GM10266 (cell line): Measurements from ENCODE around the gene KCNMA1.

Experiments used
- DNase-seq: peaks from one replicate; pipeline ENCODE4 v3.0.0; 2012; ENCODE audit errors: extremely low spot score
- TF ChIP-seq, protein P1 (sequence below): IDR thresholded peaks from 2 replicates; pipeline ENCODE4 v1.5.1; 2012; ENCODE audit warnings: mild to moderate bottlenecking, low read depth; ENCODE audit not compliant: control insufficient read depth, insufficient read depth; ENCODE audit errors: missing control alignments

The KCNMA1 gene

DNA sequence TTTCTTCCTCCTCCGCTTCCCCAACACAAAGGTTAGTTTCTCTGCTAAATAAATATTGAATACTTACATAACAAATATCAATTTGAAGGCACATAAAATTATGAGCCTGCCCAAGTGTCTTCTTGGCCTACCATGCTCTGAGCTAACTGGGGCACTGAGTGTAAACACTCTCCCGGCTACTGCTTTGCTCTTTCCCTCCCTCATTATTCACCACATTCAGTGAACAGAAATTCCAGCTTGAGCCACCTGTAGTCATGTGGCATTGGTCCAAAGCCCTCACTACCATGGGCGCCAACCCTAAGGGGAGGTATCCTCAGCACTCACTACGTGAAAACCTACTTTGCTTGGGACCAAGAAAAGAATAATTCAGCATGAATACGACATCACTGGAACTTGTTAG lies 409.0 kb downstream of the KCNMA1 start:
- no peak for DNase-seq
- TF ChIP-seq, protein P1, sequence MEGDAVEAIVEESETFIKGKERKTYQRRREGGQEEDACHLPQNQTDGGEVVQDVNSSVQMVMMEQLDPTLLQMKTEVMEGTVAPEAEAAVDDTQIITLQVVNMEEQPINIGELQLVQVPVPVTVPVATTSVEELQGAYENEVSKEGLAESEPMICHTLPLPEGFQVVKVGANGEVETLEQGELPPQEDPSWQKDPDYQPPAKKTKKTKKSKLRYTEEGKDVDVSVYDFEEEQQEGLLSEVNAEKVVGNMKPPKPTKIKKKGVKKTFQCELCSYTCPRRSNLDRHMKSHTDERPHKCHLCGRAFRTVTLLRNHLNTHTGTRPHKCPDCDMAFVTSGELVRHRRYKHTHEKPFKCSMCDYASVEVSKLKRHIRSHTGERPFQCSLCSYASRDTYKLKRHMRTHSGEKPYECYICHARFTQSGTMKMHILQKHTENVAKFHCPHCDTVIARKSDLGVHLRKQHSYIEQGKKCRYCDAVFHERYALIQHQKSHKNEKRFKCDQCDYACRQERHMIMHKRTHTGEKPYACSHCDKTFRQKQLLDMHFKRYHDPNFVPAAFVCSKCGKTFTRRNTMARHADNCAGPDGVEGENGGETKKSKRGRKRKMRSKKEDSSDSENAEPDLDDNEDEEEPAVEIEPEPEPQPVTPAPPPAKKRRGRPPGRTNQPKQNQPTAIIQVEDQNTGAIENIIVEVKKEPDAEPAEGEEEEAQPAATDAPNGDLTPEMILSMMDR, result no peak

DNA sequence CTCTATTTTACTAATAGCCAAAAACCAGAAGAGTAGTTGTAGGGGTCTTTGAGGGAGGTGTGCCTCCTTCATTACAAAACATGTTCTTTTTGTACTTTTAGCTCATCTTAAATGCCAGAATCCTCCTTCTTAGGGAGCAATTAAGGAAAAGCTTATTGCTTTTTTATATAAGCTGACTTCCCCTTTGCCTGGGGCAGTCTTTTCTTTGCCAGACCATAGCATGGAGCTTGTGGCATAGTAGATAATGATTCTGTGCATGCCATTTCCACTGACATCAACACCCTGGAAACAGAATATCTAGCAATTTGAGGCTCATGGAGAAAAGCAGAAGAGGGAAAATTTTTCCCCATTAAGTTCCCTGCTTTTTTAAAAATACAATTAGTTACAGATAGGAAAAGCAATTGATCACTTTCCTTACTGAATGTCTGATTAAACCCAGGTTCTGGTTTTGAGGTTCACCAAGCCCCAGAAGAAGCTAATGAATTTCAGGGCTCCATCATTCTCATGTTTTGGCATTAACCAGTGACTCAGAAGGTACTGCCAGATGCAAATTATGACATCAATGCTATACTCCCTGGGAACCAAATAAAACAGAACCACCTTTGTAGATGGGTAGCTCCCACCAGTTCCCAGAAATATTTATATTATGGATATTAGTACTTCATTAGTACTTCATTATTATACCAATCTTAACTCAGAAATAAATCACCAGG lies 410.6 kb downstream of the KCNMA1 start:
- DNase-seq, result no peak
- TF ChIP-seq, protein P1, result no peak

DNA sequence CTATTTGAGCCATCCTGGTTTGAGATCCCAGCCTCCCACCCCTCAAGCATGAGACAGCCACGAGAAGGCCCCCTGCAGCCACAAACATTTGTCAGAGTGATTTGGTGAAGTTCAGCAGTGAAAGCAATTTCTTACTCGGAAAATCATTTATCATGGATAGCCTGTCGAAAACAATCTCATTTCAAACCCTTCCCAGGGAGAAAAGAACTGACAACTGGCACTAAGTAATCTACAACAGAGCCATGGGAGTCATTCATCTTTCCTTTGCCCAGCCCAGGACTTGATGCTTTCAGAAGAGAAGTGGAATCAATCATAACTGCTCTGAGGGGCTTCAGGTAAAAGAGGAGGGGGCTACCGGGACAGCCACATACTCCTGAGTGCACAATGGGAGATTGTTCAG lies 411.2 kb downstream of the KCNMA1 start:
- DNase-seq, result no peak
- TF ChIP-seq, protein P1, result no peak

DNA sequence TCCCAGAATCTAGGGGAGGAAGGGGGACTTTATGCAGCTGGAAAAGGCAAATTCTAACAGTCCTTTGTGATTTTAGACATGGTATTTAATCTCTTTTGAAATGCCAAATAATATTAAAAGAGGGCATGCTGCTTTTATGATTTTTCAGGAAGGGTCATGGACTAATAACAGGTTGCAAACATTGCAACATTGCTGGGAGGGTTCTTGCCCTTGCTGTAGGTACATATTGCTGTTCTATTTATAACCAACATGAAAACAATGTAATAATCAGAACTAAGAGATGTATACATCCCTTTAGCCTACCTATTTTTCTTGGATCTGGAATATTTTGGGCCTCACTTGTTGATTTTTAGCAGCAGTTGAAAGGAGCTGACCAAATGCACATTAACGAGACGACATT lies 411.6 kb downstream of the KCNMA1 start:
- TF ChIP-seq, protein P1, result no peak
- DNase-seq, result no peak

DNA sequence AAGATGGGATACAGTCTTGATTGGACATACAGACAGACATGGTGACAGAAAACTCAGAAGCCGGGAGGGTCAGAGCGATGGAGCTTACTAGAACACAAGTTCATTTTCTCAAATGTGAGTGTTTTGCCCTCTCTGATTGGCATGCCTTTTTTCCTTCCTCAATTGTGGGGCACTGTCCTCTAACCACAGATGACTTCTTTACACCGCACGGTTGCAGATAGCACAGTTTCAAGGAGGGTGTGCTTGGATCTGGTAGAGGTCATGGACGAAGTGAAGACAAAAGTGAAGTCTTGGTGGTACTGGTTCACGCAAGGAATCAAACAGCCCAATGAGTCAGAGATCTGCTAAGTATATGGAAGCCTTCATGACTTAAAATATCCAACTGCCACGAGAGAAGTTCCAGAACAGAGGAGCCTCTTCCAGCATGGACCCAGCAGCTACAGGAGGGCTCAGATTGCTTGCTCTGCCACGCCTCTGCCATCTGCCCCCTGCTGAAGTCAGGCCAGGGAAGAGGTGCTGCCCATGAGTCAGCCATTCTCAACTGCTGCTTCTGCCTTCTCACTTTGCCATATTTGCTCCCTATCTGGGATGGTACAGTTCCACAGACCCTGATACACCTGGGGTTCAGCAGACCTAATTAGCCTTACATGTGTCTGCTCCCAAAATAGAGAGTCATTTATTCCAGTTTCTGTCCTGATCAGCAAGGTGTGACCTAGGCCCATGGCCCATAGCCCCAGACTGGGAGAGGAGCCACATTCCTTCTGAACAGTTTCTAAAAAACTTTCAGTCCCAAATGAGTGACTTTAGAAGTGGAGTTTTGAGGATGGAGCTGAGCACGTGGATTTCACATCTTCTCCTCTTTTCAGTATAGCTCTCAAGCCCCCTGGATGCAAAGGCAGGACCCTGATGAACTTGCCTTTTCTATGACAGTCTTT lies 413.8 kb downstream of the KCNMA1 start:
- TF ChIP-seq, protein P1, result no peak
- no peak for DNase-seq

DNA sequence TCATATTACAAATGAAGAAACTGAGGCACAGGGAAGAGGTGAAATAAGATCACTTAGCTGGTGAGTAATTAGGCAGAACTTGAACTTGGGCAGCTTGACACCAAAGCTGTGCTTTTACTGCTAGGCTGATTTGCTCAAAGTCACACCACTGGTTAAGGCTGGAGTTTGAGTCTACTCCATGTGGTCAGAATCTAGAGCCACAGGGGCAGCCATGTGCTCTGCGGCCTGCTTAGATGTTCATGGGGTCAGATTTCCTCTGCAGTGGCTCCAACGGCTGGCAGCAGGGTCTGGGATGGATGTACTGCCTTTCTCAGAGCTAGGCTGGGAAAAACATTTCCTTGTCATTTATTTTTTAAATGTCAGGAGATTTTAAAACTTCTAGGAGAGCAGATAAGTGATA lies 417.5 kb downstream of the KCNMA1 start:
- TF ChIP-seq, protein P1, result no peak
- no peak for DNase-seq

DNA sequence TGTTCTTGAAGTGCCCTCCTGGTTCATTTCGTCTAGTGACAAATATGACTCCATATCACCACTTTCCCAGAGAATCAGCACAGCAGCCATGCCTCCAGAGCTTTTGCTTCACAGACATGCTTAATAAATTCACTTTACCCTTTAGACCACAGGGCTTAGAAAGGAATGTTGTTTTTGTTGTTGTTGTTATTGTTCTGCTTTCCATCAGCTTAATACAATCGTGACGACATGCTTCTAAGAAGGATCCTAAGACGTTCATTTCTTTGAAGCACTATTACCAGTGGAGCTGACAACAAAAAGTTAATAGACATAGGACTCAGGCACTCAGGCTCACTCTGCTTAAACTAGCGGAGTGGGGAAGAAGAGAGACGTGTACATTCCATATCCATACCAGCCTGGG lies 418.6 kb downstream of the KCNMA1 start:
- TF ChIP-seq, protein P1, result no peak

More for the DNA sequence above, 418.6 kb downstream of the KCNMA1 start:
- DNase-seq, result no peak
